Upper lobe of left lung (tissue), 4 donors: ENCODE results near the gene CHSY3.

Source experiments
- EP300 ChIP-seq, 4 donors: sonication (generic); formaldehyde crosslinking; IDR thresholded peaks; one replicate each; pipeline ENCODE4 v1.5.1; 2017; ENCODE audit warnings: antibody characterized with exemption in 4 of 4, control low read depth in 2 of 4
- POLR2AphosphoS5 ChIP-seq, 2 donors: sonication (generic); formaldehyde crosslinking; IDR thresholded peaks; one replicate each; pipeline ENCODE4 v1.5.1; 2017; ENCODE audit warnings: antibody characterized with exemption in 2 of 2
- TF ChIP-seq, protein P1 (sequence below), 6 experiments: fragments of 450-650 bp in 4 of 6; fragments of 200-600 bp in 2 of 6; sonication (generic) in 2 of 6; IDR thresholded peaks; one replicate each; pipeline ENCODE4 v1.5.1; 2016 to 2019; ENCODE audit warnings: antibody characterized with exemption in 6 of 6

DNA sequence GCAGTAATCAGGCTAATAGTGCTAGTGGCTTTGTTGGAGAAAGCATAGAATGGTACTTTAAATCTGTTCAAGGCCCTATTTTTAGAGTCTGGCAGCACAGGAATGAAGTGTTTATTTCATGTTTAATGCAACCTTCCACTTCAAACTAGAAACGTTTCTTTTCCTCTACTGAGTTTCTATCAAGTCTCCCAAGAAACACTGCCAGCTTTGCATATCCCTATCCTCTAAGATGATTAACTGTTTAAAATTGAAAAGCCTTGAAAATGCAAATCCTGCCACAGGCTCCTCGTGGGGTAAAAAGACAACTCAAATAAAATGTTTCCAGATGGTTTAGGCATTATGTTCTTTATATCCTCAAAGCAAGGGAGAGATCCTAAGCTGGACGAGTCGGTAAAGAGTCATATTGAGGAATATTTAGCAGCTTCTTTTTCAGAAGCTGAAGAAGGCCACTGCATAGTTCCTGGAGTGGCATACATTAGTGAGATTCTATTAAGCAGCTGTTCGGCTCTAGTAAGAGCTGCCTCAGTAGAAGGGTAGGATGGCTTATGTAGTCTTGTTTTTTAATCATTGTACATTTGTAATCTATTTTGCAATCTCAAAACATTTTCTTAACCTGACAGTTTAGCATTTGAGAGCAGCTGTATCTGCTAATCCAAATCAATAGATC, 251.2 kb downstream of the CHSY3 start:
- TF ChIP-seq EP300 (IDR thresholded peaks at IDR 0.05) (no peak), POLR2AphosphoS5 (IDR thresholded peaks at IDR 0.05) (no peak)
- TF ChIP-seq, protein P1, sequence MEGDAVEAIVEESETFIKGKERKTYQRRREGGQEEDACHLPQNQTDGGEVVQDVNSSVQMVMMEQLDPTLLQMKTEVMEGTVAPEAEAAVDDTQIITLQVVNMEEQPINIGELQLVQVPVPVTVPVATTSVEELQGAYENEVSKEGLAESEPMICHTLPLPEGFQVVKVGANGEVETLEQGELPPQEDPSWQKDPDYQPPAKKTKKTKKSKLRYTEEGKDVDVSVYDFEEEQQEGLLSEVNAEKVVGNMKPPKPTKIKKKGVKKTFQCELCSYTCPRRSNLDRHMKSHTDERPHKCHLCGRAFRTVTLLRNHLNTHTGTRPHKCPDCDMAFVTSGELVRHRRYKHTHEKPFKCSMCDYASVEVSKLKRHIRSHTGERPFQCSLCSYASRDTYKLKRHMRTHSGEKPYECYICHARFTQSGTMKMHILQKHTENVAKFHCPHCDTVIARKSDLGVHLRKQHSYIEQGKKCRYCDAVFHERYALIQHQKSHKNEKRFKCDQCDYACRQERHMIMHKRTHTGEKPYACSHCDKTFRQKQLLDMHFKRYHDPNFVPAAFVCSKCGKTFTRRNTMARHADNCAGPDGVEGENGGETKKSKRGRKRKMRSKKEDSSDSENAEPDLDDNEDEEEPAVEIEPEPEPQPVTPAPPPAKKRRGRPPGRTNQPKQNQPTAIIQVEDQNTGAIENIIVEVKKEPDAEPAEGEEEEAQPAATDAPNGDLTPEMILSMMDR (IDR thresholded peaks at IDR 0.05) = no peak
